ENCODE data around the gene SZRD1.
A peak's percentile ranks its signal among the peaks of the same experiment; 100 is the strongest.

Gene SZRD1

DNA sequence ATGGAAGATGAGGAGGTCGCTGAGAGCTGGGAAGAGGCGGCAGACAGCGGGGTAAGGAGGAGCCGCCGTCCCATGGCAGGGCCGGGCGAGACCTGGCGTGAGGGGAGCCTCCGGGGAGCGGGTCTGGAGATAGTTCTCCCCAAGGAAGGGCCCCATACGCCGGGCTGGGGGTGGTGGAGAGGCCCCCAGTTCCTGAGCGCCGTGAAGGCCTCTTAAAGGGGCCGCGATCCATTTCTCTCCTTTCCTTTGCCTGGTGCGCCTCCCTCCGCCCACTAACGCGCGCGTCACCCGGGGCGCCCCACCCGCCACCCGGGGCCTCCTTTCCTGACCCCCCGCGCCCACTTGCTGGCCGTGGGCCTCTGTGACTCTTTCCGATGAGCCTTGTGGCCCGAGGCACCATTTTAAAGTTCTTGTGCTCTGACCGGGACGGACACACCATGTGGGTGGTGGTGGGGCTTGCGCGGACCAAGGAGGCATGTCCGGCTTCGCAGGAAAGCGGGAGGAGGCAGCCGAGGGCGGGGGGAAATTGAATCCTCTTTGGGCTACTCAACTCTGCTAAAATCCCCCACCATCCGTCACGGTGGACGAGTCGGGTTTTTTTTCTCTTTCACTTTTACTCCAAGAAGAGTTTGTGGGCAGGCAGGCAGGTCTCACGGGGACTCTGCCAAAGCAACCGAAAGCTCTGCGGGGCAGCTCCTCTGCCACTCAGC lies 371 bp downstream of the SZRD1 start:
- FAIRE-seq = peak; percentile 71

DNA sequence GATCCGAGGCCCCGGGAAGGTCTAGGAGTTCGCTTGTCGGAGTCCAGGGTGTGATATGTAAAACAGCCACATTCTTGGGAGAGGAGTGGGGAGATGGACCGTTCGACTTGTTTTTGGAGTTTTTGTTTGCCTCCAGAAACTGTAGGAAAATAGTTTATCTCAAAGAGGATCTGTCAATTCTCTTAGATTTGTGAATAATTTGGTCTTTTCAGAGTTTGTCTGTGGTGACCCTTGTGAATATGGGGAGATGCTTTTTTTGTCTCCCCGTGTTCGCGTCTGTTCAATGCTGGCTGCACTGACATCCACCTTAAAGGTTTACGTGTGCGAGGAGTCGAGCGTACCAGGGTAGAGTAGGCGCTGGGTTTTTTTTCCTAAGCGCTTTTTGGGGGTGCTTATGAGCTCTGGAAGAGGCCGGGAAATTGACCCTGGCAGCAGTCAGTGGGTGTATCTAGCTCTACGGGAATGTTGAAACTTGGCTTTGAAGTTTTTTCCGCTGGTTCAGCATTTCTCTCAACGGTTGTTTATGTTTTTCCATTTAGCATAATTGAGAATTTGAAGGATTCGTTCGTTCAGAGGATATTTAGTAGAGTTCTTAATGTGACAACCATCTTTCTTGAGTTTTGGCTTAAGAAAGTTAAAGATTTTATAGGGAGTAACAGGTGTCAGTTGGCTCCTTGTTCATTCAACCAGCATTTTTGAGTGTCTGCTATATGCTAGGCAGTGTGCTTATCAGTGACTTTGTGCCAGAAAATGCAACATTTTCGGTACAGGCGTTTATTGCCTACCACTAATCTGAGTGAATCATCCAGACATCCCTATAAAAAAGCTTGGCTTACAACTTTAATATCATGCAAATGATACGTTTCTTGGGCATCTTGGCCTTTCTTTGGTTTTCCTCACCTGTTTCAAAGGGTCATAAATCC lies 1.2 kb downstream of the SZRD1 start:
- no peak for FAIRE-seq
- DNase-seq (ENCODE audit: insufficient read length, low spot score) = no peak
- TF ChIP-seq SPI1 (IDR thresholded peaks at IDR 0.05; ENCODE audit: low read depth, low read length) = no peak
- TF ChIP-seq POLR2A (IDR thresholded peaks at IDR 0.05; ENCODE audit: low read depth, low read length) = peak; percentile 15

More for the DNA sequence above, 371 bp downstream of the SZRD1 start:
- DNase-seq (ENCODE audit: insufficient read length, low spot score) = peak; percentile 46
- no peak for TF ChIP-seq SPI1 (IDR thresholded peaks at IDR 0.05; ENCODE audit: low read depth, low read length)
- TF ChIP-seq POU2F2 (IDR thresholded peaks at IDR 0.05; ENCODE audit: low read depth, low read length) = no peak
- TF ChIP-seq PAX5 (IDR thresholded peaks at IDR 0.05; ENCODE audit: insufficient read depth, low read length, severe bottlenecking) = peak; percentile 99
- peak; percentile 56 for TF ChIP-seq TAF1 (IDR thresholded peaks at IDR 0.05; ENCODE audit: low read depth, low read length)
- TF ChIP-seq POLR2AphosphoS5 (IDR thresholded peaks at IDR 0.05; ENCODE audit: low read depth, low read length) = peak; percentile 78
- peak; percentile 80 for TF ChIP-seq POLR2A (IDR thresholded peaks at IDR 0.05; ENCODE audit: low read depth, low read length)

DNA sequence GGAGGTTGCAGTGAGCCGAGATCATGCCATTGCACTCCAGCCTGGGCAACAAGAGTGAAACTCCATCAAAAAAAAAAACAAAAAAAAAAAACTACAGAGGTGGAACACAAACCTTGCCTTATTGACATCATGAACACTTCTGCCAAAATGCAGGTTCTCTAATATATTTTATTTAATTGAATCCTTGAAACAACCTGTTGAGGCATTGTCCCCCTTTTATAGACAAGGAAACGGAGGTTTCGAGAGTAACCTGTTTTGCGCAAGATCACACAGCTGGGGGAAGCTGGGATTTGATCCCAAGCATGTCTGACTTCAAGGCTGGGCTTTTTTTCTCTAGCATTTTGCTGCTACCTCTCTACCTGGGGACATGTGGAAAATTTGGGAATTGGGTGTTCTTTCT lies 2.8 kb downstream of the SZRD1 start:
- FAIRE-seq (no peak), DNase-seq (ENCODE audit: insufficient read length, low spot score) (no peak)
- TF ChIP-seq POLR2AphosphoS5 (IDR thresholded peaks at IDR 0.05; ENCODE audit: low read depth, low read length) (no peak), SPI1 (IDR thresholded peaks at IDR 0.05; ENCODE audit: low read depth, low read length) (no peak), POLR2A (IDR thresholded peaks at IDR 0.05; ENCODE audit: low read depth, low read length) (no peak), PAX5 (IDR thresholded peaks at IDR 0.05; ENCODE audit: insufficient read depth, low read length, severe bottlenecking) (no peak), TAF1 (IDR thresholded peaks at IDR 0.05; ENCODE audit: low read depth, low read length) (no peak), POU2F2 (IDR thresholded peaks at IDR 0.05; ENCODE audit: low read depth, low read length) (no peak)

DNA sequence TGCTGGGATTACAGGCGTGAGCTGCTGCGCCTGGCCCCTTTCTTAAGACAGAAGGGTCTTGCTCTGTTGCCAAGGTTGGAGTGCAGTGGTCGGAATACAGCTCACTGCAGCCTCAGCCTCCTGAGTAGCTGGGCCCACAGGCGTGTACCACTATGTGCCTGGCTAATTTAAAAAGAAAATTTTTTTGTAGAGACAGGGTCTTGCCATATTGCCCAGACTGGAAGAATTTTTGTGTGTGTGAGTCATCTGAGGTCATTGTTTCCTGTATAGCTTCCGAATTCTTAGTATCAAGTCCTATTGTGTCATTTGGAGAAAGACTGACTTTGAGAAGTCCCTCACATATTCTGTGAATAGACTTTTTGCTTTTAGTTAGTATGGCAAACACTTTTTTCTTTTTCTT lies 4.7 kb downstream of the SZRD1 start:
- DNase-seq (ENCODE audit: insufficient read length, low spot score) = no peak
- FAIRE-seq = no peak
- TF ChIP-seq POLR2AphosphoS5 (IDR thresholded peaks at IDR 0.05; ENCODE audit: low read depth, low read length) = no peak
- no peak for TF ChIP-seq POLR2A (IDR thresholded peaks at IDR 0.05; ENCODE audit: low read depth, low read length)
- TF ChIP-seq PAX5 (IDR thresholded peaks at IDR 0.05; ENCODE audit: insufficient read depth, low read length, severe bottlenecking) = no peak
- TF ChIP-seq POU2F2 (IDR thresholded peaks at IDR 0.05; ENCODE audit: low read depth, low read length) = no peak
- TF ChIP-seq TAF1 (IDR thresholded peaks at IDR 0.05; ENCODE audit: low read depth, low read length) = no peak
- TF ChIP-seq SPI1 (IDR thresholded peaks at IDR 0.05; ENCODE audit: low read depth, low read length) = no peak

DNA sequence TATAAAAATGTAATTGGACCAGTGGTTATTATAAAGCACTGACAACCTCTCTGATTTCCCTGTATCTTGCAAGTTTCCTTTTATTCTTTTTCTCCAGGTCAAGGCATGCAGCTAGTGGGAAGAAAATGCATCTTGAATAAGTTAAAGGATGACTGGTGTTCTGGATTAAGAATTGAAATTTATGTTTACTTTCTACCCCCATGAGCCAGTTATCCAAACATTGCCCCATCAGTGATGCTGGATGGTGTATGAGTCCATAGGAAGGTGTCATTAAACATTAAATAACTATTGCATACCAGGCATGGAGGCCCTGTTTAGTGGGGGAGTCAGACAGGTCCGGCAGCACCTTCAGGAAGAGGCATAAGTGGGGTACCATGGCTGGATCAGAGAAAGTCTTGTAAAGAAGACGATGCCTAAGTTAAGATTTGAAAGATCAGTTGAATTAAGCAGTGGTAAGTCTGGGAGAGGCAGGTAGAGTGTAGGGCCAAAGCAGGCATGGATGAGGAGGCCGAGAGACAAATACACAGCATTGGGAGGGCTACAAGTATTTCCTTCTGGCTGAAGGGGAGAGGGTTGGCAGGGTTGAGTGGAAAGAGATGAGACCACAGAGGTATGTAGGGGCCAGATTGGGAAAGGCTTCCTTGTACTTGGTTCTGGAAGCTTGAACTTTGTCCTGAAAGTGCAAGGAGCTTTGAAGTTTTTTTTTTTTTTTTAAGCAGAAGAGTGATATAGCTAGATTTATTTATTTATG lies 5.7 kb downstream of the SZRD1 start:
- no peak for FAIRE-seq
- no peak for TF ChIP-seq POLR2AphosphoS5 (IDR thresholded peaks at IDR 0.05; ENCODE audit: low read depth, low read length)
- no peak for TF ChIP-seq POU2F2 (IDR thresholded peaks at IDR 0.05; ENCODE audit: low read depth, low read length)
- TF ChIP-seq POLR2A (IDR thresholded peaks at IDR 0.05; ENCODE audit: low read depth, low read length) = no peak
- no peak for TF ChIP-seq TAF1 (IDR thresholded peaks at IDR 0.05; ENCODE audit: low read depth, low read length)
- TF ChIP-seq PAX5 (IDR thresholded peaks at IDR 0.05; ENCODE audit: insufficient read depth, low read length, severe bottlenecking) = no peak
- no peak for TF ChIP-seq SPI1 (IDR thresholded peaks at IDR 0.05; ENCODE audit: low read depth, low read length)
- no peak for DNase-seq (ENCODE audit: insufficient read length, low spot score)

DNA sequence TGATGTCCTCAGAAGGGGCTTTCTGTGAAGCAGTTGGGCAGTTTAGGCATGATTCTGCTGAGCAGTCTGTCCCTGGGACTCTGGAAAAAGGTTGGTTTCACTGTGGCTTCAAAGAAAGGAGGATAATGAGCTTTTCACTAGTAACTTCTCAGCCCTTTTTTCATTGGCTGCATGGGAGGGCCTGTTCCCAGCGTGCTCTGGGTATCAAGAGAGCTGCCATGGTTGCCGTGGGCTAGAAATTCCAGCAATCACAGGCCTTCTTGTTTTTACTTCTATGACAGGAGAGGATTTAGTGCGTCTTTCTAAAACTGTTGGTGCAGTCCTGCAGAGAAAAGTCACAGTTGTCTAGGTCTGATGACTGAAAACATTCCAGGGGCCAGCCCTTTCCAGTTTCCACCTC lies 7.2 kb downstream of the SZRD1 start:
- DNase-seq (ENCODE audit: insufficient read length, low spot score) (no peak), FAIRE-seq (no peak)
- TF ChIP-seq TAF1 (IDR thresholded peaks at IDR 0.05; ENCODE audit: low read depth, low read length) = no peak
- TF ChIP-seq PAX5 (IDR thresholded peaks at IDR 0.05; ENCODE audit: insufficient read depth, low read length, severe bottlenecking) = no peak
- TF ChIP-seq POLR2AphosphoS5 (IDR thresholded peaks at IDR 0.05; ENCODE audit: low read depth, low read length) = no peak
- TF ChIP-seq POLR2A (IDR thresholded peaks at IDR 0.05; ENCODE audit: low read depth, low read length) = no peak
- TF ChIP-seq SPI1 (IDR thresholded peaks at IDR 0.05; ENCODE audit: low read depth, low read length) = no peak
- no peak for TF ChIP-seq POU2F2 (IDR thresholded peaks at IDR 0.05; ENCODE audit: low read depth, low read length)

DNA sequence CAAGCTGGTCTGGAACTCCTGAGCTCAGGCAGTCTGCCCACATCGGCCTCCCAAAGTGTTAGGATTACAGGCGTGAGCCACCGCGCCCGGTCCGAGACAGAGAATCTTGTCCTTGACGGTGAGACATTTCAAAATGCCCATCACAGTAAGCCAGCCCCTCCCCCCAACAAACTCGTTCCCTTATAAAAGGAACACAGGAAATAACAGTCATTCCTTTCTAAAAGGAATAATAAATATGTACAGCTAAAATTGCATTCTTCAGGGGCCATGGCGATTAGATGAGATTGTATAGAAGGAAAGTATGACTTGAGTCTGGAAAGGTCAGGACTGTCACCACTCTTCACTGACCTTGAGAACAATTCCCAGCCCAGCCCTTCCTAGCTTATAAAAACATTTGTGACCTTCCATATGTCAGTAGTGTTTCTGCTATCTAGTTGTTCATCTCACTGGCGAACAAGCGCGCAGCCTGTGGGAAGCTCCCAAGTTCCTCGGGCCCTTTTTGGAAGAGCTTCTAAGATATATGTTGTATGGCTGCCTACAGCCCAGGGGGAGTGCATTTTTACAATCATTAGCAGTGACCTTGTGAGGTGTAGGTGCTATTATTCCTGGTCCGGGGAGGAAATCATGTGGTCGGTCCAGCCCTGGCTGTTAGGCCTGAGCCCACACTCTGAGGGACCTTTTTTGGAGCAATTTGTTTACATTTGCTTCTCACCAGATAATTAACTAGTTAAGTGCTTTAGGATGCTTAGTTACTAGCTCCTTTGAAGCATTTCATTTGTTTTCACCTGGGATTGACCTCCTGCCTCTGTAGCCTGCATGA lies 8.7 kb downstream of the SZRD1 start:
- no peak for TF ChIP-seq SPI1 (IDR thresholded peaks at IDR 0.05; ENCODE audit: low read depth, low read length)
- TF ChIP-seq POLR2AphosphoS5 (IDR thresholded peaks at IDR 0.05; ENCODE audit: low read depth, low read length) = no peak; the same call in 1 of the 2 replicates
- TF ChIP-seq POLR2A (IDR thresholded peaks at IDR 0.05; ENCODE audit: low read depth, low read length) = no peak
- TF ChIP-seq TAF1 (IDR thresholded peaks at IDR 0.05; ENCODE audit: low read depth, low read length) = no peak
- no peak for TF ChIP-seq PAX5 (IDR thresholded peaks at IDR 0.05; ENCODE audit: insufficient read depth, low read length, severe bottlenecking)
- TF ChIP-seq POU2F2 (IDR thresholded peaks at IDR 0.05; ENCODE audit: low read depth, low read length) = no peak
- FAIRE-seq = no peak
- no peak for DNase-seq (ENCODE audit: insufficient read length, low spot score)

DNA sequence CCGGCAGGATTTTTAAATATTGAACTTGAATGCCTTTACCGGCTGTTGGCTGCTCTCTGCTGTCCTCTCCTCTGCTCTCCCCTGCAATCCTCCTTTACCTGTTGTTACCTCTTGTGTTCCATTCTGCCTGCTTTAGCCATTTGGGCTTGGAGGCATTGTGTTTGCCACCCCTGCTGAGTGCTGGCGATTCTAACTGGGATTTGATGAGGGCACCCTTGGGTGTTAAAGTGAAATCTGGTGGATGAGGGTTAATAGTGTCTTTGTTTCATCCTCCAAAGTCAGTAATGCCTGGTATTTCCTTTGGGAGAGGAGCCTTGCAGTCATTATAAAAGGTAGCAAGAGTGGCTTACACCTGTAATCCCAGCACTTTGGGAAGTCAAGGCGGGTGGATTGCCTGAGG lies 9.9 kb downstream of the SZRD1 start:
- no peak for DNase-seq (ENCODE audit: insufficient read length, low spot score)
- TF ChIP-seq TAF1 (IDR thresholded peaks at IDR 0.05; ENCODE audit: low read depth, low read length) = no peak
- TF ChIP-seq POLR2A (IDR thresholded peaks at IDR 0.05; ENCODE audit: low read depth, low read length) = no peak
- no peak for TF ChIP-seq POLR2AphosphoS5 (IDR thresholded peaks at IDR 0.05; ENCODE audit: low read depth, low read length)
- TF ChIP-seq SPI1 (IDR thresholded peaks at IDR 0.05; ENCODE audit: low read depth, low read length) = no peak
- TF ChIP-seq PAX5 (IDR thresholded peaks at IDR 0.05; ENCODE audit: insufficient read depth, low read length, severe bottlenecking) = no peak
- no peak for TF ChIP-seq POU2F2 (IDR thresholded peaks at IDR 0.05; ENCODE audit: low read depth, low read length)
- no peak for FAIRE-seq

Data from GM12891 (cell line).